Memory B cell (primary cell): ENCODE data around the gene AOPEP.

ENCODE experiments used
- ATAC-seq: fragments of 150-1000 bp; cut with Tn5 transposase; 2 replicates; pipeline ENCODE4 v1.10.0; 2021; ENCODE audit warnings: low read depth, mild to moderate bottlenecking, moderate library complexity
- DNase-seq, 2 donors: peaks; one replicate each; pipeline ENCODE4 v3.0.0; 2022; ENCODE audit warnings: low spot score in 2 of 2
- H3K27ac Mint-ChIP-seq: one replicate; pipeline ENCODE4 v1.8.0; 2022; ENCODE audit warnings: mild to moderate bottlenecking, moderate library complexity, mixed read lengths
- H3K27me3 Mint-ChIP-seq: one replicate; pipeline ENCODE4 v1.8.0; 2022; ENCODE audit warnings: mixed read lengths
- H3K36me3 Mint-ChIP-seq: one replicate; pipeline ENCODE4 v1.8.0; 2022; ENCODE audit warnings: mild to moderate bottlenecking, mixed read lengths
- H3K4me1 Mint-ChIP-seq: one replicate; pipeline ENCODE4 v1.8.0; 2022; ENCODE audit warnings: mixed read lengths
- H3K4me3 Mint-ChIP-seq: one replicate; pipeline ENCODE4 v1.8.0; 2022; ENCODE audit warnings: mild to moderate bottlenecking, moderate library complexity, mixed read lengths
- H3K9me3 Mint-ChIP-seq: one replicate; pipeline ENCODE4 v1.8.0; 2022; ENCODE audit warnings: mixed read lengths

AOPEP gene

DNA sequence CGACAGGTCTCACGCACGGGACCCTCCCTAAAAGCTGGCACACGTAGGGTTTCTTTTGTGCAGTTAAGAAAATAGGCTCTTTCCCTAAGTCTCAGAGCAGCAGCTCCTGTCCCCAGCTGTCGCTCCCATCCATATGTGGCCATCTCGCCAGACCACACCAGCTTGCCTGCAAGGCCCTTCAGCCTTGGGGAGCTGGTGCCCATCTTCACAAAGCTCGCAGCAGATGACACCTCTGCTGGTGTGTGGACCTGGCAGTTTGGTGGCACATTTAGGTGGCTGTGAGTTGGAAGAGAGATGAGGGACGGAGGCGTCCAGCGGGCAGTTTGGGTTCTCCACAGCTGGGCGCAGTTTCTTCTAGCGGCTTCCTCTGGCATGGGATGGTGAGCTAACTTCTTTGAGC is 352.0 kb downstream of the AOPEP start:
- DNase-seq (no peak), ATAC-seq (no peak)
- Mint-ChIP-seq H3K4me1 (no peaks in the 10 kb centered on the region), H3K27ac (no peak overlapping the region), H3K4me3 (no peak overlapping the region), H3K27me3 (no peaks in the 10 kb centered on the region), H3K9me3 (no peaks in the 10 kb centered on the region), H3K36me3 (peaks cover 9% of the 10 kb centered on the region)

DNA sequence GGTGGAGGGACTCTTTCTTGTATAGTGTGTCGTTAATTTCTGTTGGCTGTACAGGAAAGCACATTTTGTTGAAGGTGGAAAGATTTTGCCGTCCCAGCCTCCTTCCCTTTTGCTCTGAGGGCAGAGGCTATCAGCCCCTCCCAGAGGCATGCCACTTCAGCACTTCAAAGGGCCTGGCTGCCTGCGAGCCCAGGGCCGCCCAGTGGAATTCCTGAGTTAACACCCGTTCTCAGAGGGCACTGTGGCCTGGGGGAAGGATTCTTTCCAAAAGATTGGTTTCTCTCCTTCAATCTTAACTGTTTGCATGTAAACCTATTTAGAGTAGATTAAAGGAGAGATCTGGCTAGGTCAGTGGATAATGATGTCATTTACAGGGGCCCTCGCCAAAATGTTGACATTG is 352.4 kb downstream of the AOPEP start:
- DNase-seq (no peak), ATAC-seq (no peak)
- Mint-ChIP-seq H3K27ac (no peak overlapping the region), H3K4me1 (no peaks in the 10 kb centered on the region), H3K4me3 (no peak overlapping the region), H3K9me3 (no peaks in the 10 kb centered on the region), H3K36me3 (peaks cover 9% of the 10 kb centered on the region), H3K27me3 (no peaks in the 10 kb centered on the region)

DNA sequence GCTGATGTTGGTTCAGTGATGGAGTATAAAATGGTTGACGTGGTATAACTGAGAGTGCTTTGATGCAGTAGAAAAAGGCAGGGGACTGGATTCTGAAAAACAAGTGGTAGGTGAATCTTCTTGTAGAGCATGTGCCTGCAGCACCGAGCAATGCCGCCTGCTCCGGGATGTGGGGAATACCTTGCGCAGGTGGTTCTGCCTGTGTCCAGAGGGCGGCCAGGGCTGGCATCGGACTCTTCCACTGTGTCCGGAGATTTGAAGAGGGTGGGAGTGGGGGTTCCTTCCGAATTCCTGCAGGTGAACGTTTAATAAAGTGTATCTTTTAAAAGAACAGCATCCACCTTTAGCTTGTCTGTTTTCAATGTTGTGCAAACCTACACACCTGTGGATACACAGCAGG is 353.0 kb downstream of the AOPEP start:
- ATAC-seq (no peak), DNase-seq (no peak)
- no peak overlapping the region for H3K4me3 Mint-ChIP-seq
- no peaks in the 10 kb centered on the region for H3K27me3 Mint-ChIP-seq
- no peak overlapping the region for H3K27ac Mint-ChIP-seq
- H3K9me3 Mint-ChIP-seq = no peaks in the 10 kb centered on the region
- H3K4me1 Mint-ChIP-seq = no peaks in the 10 kb centered on the region
- H3K36me3 Mint-ChIP-seq = peaks cover 9% of the 10 kb centered on the region

DNA sequence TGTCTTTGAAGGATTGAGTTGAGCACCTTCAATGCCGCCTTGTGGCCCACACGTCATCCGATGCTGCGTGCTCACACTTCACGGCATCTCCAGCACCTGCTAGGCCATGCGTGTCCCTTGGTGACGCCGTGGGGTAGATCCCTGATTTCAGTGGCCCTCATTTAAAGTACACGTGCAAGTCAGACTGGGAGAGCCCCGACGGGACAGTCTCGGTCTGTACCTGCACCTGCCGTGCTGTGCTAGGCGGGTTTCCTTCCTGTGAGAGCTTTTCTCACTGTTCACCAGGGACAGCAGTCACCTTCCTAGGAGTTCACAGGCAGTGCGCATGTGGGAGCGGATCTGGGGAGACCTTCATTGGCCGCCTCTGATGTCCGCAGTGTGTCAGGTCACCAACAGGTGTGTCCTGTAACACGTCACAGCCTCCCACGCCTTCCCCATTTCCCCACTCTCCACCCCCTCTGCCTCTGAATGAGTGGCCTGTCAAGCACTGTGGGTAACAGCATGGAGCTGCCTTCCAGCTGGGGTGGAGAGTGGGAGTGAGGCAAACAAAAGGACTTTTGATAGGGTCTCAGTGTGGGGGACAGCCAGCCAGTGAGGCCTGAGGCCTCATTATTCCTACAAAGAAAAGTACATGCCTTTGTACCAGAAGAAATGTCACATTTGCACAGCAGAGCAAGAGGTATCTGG is 354.6 kb downstream of the AOPEP start:
- Mint-ChIP-seq H3K27me3 (no peaks in the 10 kb centered on the region), H3K36me3 (peaks cover 6% of the 10 kb centered on the region), H3K9me3 (no peaks in the 10 kb centered on the region), H3K4me3 (no peak overlapping the region), H3K27ac (no peak overlapping the region), H3K4me1 (no peaks in the 10 kb centered on the region)
- ATAC-seq (no peak), DNase-seq (no peak)

DNA sequence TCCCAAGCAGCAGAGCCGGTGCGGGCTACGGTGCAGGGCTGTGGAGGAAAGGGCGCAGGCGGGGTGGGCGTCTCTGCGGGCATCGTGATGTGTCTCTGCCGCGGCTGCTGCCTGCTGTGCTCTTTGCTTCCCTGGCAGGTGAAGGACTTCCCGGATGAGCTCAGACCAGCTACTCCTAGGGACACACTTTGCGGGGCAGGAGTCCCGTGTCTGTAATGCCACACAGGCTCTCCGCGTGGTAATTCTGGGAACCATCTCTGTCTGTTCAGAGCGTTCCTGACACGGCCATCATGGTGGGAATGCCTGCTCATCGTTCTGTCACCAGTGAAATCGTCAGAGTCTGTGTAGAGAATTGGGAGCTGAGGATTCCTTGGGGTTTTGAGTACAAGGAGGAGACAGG is 355.5 kb downstream of the AOPEP start:
- H3K4me1 Mint-ChIP-seq = no peaks in the 10 kb centered on the region
- no peaks in the 10 kb centered on the region for H3K9me3 Mint-ChIP-seq
- no peak overlapping the region for H3K27ac Mint-ChIP-seq
- no peaks in the 10 kb centered on the region for H3K27me3 Mint-ChIP-seq
- peaks cover 6% of the 10 kb centered on the region for H3K36me3 Mint-ChIP-seq
- no peak overlapping the region for H3K4me3 Mint-ChIP-seq
- ATAC-seq (no peak), DNase-seq (no peak)

DNA sequence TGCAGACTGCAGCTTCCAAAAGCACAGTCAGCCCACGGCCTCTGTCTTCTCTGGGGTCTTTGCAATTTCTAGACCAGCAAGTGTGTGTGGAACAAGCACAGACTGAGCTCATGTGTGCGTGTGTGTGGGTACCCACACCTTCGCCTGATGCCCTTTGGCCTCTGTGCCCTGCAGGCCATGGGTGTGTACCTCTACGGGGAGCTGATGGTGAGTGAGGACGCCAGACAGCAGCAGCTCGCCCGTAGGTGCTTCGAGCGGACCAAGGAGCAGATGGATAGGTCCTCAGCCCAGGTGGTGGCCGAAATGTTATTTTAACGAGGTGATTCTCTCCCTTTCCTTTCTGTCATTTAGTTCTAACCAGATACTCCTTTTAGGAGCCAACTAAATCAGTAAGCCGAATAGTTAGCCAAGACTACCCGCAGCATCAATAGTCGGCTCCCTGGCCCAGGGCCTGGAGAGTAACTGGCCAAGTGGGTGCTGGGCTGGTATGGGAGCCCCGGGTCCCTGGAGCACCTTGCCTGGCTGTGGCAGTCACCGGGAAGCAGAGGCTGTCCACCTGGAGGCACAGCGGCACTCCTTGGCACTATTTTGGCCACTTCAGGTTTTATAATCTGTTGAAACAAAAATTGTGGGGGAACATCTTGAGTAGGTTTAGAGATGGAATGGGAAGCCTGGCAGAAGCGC is 356.0 kb downstream of the AOPEP start:
- H3K4me1 Mint-ChIP-seq = no peaks in the 10 kb centered on the region
- H3K9me3 Mint-ChIP-seq = no peaks in the 10 kb centered on the region
- H3K36me3 Mint-ChIP-seq = peaks cover 6% of the 10 kb centered on the region
- no peak overlapping the region for H3K27ac Mint-ChIP-seq
- no peak for DNase-seq
- ATAC-seq = no peak
- H3K27me3 Mint-ChIP-seq = no peaks in the 10 kb centered on the region
- H3K4me3 Mint-ChIP-seq = no peak overlapping the region

DNA sequence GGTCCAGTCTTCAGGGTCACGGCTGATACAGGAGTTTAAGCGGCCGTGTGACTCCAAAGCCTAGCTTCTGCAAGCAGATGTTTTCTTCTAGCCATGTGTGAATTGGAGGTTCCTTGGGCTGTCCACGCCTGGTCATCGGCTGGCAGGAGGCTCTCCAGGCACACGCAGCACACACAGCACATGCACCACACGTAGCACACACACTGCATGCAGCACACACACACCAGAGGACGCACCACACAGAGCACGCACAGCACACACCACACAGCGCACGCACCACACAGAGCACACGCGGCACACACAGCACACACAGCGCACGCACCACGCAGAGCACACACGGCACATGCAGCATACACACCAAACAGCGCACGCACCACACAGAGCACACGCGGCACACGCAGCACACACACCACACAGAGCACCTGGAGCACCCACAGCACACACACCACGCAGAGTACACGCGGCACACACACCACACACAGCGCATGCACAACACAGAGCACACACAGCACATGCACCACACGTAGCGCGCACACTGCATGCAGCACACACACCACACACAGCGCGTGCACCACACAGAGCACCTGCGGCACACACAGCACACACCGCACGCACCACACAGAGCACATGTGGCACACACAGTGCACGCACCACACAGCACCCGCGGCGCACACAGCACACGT is 356.7 kb downstream of the AOPEP start:
- Mint-ChIP-seq H3K27ac (no peak overlapping the region), H3K4me3 (no peak overlapping the region), H3K4me1 (no peaks in the 10 kb centered on the region), H3K9me3 (no peaks in the 10 kb centered on the region), H3K36me3 (peaks cover 6% of the 10 kb centered on the region), H3K27me3 (no peaks in the 10 kb centered on the region)
- DNase-seq (no peak), ATAC-seq (no peak)

DNA sequence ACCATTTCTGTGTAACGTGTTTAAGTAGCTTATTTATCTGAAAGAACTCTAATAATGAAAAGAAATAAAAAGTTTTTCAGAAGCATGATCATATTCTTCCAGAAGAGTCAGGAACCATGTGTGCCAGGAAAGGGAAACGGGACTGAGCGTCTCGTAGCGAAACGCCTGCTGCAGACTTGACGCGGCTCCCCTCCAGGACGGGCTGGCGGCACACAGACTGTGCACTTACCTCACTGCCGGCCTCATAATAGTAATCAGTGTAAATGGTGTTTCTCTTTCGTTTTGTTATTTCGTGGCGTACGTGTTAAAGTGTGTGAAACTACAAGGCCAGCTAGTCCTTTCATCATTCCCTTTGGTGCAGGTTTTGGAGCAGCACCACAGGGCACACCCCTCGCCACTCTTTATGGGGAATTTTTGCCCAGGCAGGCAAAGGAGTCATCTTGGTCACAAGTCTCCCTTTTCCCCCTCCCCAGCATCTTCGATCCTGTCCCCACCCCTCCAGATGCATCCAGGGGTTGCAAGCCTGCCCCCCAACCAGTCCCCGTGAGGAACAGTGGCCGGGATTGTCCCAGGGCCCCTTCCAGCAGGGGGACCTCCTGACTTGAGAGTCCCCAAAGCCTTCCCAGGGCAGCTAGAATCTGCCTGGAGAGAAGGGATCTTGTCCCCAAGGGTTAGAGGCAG is 357.9 kb downstream of the AOPEP start:
- DNase-seq = no peak
- Mint-ChIP-seq H3K4me3 (no peak overlapping the region), H3K27ac (no peak overlapping the region), H3K36me3 (peaks cover 8% of the 10 kb centered on the region), H3K4me1 (no peaks in the 10 kb centered on the region), H3K9me3 (no peaks in the 10 kb centered on the region), H3K27me3 (no peaks in the 10 kb centered on the region)
- no peak for ATAC-seq

DNA sequence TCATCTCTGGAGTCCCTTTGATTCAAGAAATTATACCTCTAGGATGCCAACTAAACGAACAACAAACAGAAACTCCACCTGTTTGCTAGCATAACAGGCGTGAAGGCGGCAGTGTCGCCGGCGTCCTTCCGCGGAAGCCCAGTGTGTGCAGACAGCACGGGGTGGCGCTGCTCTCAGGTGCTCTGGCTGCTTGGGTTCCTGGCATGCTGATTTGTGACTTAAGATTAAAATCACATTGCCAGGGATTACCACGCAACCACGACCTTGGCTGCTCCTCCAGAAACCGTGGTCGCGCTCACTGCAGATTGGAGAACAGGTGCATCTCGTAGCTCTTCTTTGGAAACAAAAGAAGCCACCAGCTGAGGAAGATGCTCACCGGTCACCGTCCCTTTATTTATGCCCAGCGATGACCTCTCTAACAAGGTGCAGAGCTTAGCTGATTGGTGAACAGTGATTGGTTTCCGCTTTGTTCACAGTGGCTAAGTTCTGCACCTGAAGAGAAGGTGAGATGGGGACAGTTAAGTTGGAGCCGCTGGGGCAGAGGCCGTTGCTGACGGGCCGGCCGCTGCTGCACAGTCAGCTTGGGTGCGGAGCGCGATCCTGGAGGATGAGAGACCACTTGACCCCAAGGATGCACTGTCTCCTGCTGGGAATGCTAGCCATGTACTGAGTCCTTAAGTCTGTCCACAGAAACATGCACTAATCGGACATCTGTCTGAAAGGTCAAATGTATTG is 358.7 kb downstream of the AOPEP start:
- DNase-seq (no peak), ATAC-seq (no peak)
- H3K36me3 Mint-ChIP-seq = peaks cover 8% of the 10 kb centered on the region
- H3K4me1 Mint-ChIP-seq = no peaks in the 10 kb centered on the region
- H3K27me3 Mint-ChIP-seq = no peaks in the 10 kb centered on the region
- no peak overlapping the region for H3K4me3 Mint-ChIP-seq
- H3K27ac Mint-ChIP-seq = no peak overlapping the region
- H3K9me3 Mint-ChIP-seq = no peaks in the 10 kb centered on the region

DNA sequence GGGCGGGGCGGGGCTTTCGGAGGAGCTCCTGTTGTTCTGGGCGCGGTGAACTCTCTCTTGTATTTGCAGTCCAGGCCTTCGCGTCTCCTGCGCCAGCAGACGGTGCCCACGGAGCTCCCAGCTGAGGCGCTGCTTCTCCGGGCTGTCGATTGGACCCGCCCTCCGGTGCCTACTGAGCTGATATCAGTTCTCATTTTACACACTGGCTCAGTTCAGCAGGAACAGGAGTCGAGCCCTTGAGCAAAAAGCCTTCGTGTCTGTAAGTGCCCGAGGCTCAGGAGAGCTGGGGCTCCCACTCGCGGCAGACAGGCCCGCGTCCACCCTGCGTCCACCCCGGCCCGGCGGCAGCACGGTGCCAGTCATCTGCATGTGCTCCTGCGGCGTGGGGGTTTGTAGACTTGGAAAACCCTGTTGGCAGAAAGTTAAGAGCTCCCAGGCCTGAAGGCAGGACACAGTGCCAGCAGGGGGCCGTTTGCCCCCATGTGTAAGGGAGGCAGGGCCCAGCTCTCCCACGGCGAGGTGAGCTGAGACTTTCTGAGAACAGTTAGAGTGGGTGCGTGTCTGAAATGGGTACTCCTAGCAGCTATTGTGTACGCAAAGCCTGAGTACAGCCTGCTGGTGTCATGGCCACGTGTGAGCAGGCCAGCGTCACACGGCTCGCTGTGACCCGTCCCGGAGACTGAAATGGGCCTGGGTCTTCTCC is 359.5 kb downstream of the AOPEP start:
- no peak for ATAC-seq

DNA sequence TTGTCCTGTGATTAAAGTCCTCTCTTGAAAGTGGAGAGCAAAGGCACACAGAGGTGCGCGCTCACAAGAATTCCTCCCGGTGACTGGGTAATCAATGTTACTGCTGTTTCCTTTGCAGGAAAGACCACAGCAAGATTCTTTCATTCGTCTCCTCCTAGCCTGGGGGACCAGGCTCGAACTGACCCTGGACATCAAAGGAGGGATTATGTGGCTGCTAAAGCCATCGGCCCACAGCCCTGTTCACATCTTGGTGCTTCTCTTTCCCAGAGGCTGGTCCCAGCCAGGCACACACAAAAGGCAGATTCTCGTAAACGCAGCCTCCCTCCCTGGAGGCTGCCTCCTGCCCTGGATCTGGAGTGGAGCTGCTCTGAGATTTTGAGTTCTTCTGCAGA is 360.1 kb downstream of the AOPEP start:
- ATAC-seq (no peak), DNase-seq (no peak)
- H3K4me3 Mint-ChIP-seq = no peak overlapping the region
- H3K36me3 Mint-ChIP-seq = peaks cover 5% of the 10 kb centered on the region
- H3K9me3 Mint-ChIP-seq = no peaks in the 10 kb centered on the region
- no peaks in the 10 kb centered on the region for H3K27me3 Mint-ChIP-seq
- H3K4me1 Mint-ChIP-seq = no peaks in the 10 kb centered on the region
- H3K27ac Mint-ChIP-seq = no peak overlapping the region

More for the DNA sequence above, 359.5 kb downstream of the AOPEP start:
- no peaks in the 10 kb centered on the region for H3K27me3 Mint-ChIP-seq
- H3K4me1 Mint-ChIP-seq = no peaks in the 10 kb centered on the region
- H3K9me3 Mint-ChIP-seq = no peaks in the 10 kb centered on the region
- peaks cover 8% of the 10 kb centered on the region for H3K36me3 Mint-ChIP-seq
- no peak for DNase-seq
- no peak overlapping the region for H3K4me3 Mint-ChIP-seq
- H3K27ac Mint-ChIP-seq = no peak overlapping the region

DNA sequence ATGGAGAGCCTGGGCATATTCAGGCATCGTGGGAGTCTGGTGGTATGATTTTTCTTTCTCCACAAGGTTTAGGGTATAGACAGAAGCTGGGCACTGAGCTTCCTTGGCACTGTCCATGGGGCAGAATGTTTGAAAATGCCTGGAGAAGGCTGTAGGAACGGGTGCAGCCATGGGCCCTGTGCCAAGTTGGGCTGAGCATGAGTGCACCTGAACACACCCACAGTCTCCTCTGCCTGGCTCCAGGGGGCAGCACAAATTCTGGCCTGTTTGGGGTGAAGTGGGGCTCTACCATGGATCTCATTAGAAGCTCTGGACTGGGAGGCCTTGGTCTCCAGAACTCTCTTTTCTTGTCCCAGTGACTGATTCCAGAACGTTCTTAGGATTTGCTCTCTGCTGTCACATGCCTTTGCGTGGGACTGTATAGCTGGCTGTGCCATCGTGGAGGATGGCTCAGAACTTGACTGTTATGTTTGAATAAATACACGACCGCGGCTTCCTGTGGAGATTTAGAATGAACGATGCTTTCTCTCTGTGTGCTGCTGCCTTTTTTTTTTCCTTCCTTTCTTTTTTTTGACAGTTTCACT is 361.3 kb downstream of the AOPEP start:
- H3K9me3 Mint-ChIP-seq = no peaks in the 10 kb centered on the region
- H3K36me3 Mint-ChIP-seq = peaks cover 5% of the 10 kb centered on the region
- DNase-seq (no peak), ATAC-seq (no peak)
- H3K27ac Mint-ChIP-seq = no peak overlapping the region
- H3K27me3 Mint-ChIP-seq = no peaks in the 10 kb centered on the region
- H3K4me3 Mint-ChIP-seq = no peak overlapping the region
- no peaks in the 10 kb centered on the region for H3K4me1 Mint-ChIP-seq
